Stomach (tissue), 9 donors: ENCODE data around the gene C15orf61. TPM values are rescaled to one million over a fixed set of nuclear protein-coding genes. Genes with fewer than 3 reads are reported as not detected.

Experiments used
- DNase-seq, 2 donors: peaks; one replicate each; pipeline versions ENCODE4 v3.0.0 to v3.0.0-alpha.2; 2013 to 2019
- H3K27ac ChIP-seq, 5 donors: fragments of 200-600 bp in 4 of 5; sonication (generic) in 4 of 5; one replicate each; pipeline ENCODE4 v1.5.1; 2013 to 2019; ENCODE audit warnings: mild to moderate bottlenecking in 1 of 5, moderate library complexity in 1 of 5
- H3K27me3 ChIP-seq, 3 donors: fragments of 200-600 bp; sonication (generic); one replicate each; pipeline ENCODE4 v1.5.1; 2017 to 2019; ENCODE audit warnings: mixed run types in 1 of 3
- H3K36me3 ChIP-seq, 4 donors: fragments of 200-600 bp; sonication (generic); 1 replicate in 3 of 4; 2 replicates in 1 of 4; pipeline ENCODE4 v1.5.1; 2016 to 2019
- H3K4me1 ChIP-seq, 4 donors: fragments of 200-600 bp; sonication (generic); one replicate each; pipeline ENCODE4 v1.5.1; 2016 to 2019
- H3K4me3 ChIP-seq, 4 donors: fragments of 200-600 bp; sonication (generic) in 3 of 4; one replicate each; pipeline ENCODE4 v1.5.1; 2016 to 2019; ENCODE audit warnings: mild to moderate bottlenecking in 1 of 4
- H3K9me3 ChIP-seq, 4 donors: fragments of 200-600 bp; sonication (generic); one replicate each; pipeline ENCODE4 v1.5.1; 2016 to 2019
- EP300 ChIP-seq: sonication (generic); formaldehyde crosslinking; IDR thresholded peaks from one replicate; pipeline ENCODE4 v1.6.1; 2017; ENCODE audit warnings: antibody characterized with exemption
- POLR2A ChIP-seq, 4 donors: fragments of 450-650 bp; IDR thresholded peaks; one replicate each; pipeline ENCODE4 v1.6.1; 2016; ENCODE audit warnings: antibody characterized with exemption in 4 of 4, control low read depth in 2 of 4, mild to moderate bottlenecking in 1 of 4, moderate library complexity in 1 of 4
- POLR2AphosphoS5 ChIP-seq, 3 donors: sonication (generic); formaldehyde crosslinking; IDR thresholded peaks; one replicate each; pipeline ENCODE4 v1.6.1; 2016; ENCODE audit warnings: antibody characterized with exemption in 3 of 3
- WGBS, 5 donors: extraction: QIAGEN DNeasy Blood & Tissue Kit in 3 of 5; methylation state at CpG; one replicate each; pipeline versions ENCODE4 v1.1.5 to v1.1.7; 2013 to 2018; 5-methylcytosine and 5-hydroxymethylcytosine counted together
- intact Hi-C: fragments of 100-400 bp; cut with DNase I; formaldehyde crosslinking; loops from one replicate; pipeline ENCODE4 v1.15.1; 2023; ENCODE audit warnings: low total_unique reads
- polyA plus RNA-seq, 3 donors: library from polyadenylated mRNA; stranded (reverse); fragments of 200-250 nt; gene quantifications; one replicate each; pipeline ENCODE4 v1.2.3, GENCODE V29; 2013
- total RNA-seq, 5 donors: library from RNA; depleted of rRNA; stranded (reverse); fragments of >200 nt; gene quantifications; one replicate each; pipeline versions ENCODE4 v1.1.0 to v1.2.3, GENCODE V29; 2014 to 2016
- TF ChIP-seq, protein P1 (sequence below), 7 experiments: fragments of 450-650 bp in 4 of 7; fragments of 200-600 bp in 3 of 7; sonication (generic) in 3 of 7; IDR thresholded peaks; one replicate each; pipeline ENCODE4 v1.5.1; 2016 to 2019; ENCODE audit warnings: antibody characterized with exemption in 7 of 7, control low read depth in 2 of 7, mild to moderate bottlenecking in 1 of 7
- donor health status: healthy with polysubstance abuse.
- donor health status: Bipolar disorder and iron deficiency.
- donor health status: healthy.

Gene C15orf61
- total and polyA plus RNA-seq, 8 donors: 0.14 to 19.4 (median 2.1) TPM

DNA sequence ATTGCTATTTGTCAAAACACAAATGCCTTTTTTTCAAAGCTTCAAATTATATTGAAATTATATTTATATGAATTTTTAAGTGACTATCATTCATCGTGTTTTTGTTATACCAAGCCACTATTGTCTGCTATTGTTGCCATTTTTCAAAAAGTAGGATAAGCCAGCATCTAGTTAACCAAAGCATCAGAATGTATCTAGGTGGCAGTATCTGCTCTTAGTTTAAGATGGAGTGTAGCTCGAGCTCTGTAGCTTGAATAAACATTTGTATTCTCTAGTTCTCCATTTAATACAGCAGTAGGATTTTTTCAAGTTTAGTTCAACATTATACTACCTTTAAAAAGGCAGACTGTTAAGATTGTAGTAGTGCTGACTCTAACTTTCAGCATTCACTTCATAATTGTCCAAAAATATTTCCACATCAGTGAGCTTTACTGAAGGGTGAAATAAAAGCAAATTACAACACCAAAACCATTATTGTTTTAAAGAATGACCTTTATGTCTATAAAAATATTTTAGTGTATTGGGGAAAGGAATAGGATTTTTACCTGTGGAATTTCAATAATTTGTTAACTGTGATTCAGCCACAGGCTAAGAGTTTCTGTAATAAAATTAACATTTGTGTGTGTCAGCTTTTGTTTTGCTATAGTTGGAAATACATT, 19.6 kb upstream of the C15orf61 start:
- Histone ChIP-seq H3K27ac (no peak overlapping the region), H3K4me1 (no peaks in the 10 kb centered on the region), H3K9me3 (no peaks in the 10 kb centered on the region), H3K36me3 (no peaks in the 10 kb centered on the region), H3K4me3 (no peak overlapping the region), H3K27me3 (no peaks in the 10 kb centered on the region)
- peak in 1 of 2 donors; percentile 60 for DNase-seq
- TF ChIP-seq POLR2AphosphoS5 (IDR thresholded peaks at IDR 0.05): no peak
- no peak for TF ChIP-seq EP300
- TF ChIP-seq, protein P1, sequence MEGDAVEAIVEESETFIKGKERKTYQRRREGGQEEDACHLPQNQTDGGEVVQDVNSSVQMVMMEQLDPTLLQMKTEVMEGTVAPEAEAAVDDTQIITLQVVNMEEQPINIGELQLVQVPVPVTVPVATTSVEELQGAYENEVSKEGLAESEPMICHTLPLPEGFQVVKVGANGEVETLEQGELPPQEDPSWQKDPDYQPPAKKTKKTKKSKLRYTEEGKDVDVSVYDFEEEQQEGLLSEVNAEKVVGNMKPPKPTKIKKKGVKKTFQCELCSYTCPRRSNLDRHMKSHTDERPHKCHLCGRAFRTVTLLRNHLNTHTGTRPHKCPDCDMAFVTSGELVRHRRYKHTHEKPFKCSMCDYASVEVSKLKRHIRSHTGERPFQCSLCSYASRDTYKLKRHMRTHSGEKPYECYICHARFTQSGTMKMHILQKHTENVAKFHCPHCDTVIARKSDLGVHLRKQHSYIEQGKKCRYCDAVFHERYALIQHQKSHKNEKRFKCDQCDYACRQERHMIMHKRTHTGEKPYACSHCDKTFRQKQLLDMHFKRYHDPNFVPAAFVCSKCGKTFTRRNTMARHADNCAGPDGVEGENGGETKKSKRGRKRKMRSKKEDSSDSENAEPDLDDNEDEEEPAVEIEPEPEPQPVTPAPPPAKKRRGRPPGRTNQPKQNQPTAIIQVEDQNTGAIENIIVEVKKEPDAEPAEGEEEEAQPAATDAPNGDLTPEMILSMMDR (IDR thresholded peaks at IDR 0.05): peak in 1 of 7 experiments; percentile 14
- no peak for TF ChIP-seq POLR2A (IDR thresholded peaks at IDR 0.05)
- WGBS, 5 donors: 9 to 23% (median 19%) methylated on average over 2 of the region's 2 CpGs
- intact Hi-C loops: no loop called here

DNA sequence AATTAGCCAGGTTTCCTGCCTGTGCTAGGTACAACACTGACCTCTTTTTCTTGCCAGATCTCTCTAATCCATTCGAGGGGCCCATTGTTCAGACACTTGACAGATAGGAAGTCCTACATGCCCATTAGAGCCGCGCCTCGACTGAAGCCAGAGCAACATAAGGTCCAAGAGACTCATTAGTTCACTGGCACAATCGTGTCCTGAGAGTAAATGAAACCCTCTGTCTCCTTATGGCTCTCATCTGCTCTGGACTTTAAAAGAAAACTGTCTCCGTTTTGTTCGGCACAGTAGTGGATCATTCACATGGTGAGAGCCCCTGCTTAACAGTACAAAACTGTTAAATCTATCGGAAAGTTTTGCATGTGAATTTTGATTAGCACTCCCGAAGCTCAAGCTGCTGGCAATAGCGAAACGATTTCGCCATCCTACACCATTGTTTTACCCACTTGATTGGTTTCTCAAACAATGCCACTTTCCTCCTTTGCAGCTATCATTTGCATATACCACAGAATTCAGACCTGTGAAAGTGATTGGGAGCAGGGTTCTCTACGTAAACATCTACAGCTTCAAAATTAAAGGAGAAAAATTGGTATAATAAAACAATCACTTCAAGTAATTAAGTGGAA, 19.0 kb upstream of the C15orf61 start:
- H3K9me3 ChIP-seq: no peaks in the 10 kb centered on the region
- H3K27me3 ChIP-seq: no peaks in the 10 kb centered on the region
- H3K4me3 ChIP-seq: no peak overlapping the region
- 59 to 67% (median 62%) methylated on average over 13 of the region's 13 CpGs for WGBS, 5 donors
- TF ChIP-seq, protein P1 (IDR thresholded peaks at IDR 0.05): no peak
- TF ChIP-seq POLR2AphosphoS5 (IDR thresholded peaks at IDR 0.05): no peak
- TF ChIP-seq EP300: no peak
- TF ChIP-seq POLR2A (IDR thresholded peaks at IDR 0.05): no peak
- intact Hi-C loops: no loop called here
- H3K27ac ChIP-seq: no peak overlapping the region
- peak in 1 of 2 donors; percentile 17 for DNase-seq
- no peaks in the 10 kb centered on the region for H3K36me3 ChIP-seq
- no peaks in the 10 kb centered on the region for H3K4me1 ChIP-seq

DNA sequence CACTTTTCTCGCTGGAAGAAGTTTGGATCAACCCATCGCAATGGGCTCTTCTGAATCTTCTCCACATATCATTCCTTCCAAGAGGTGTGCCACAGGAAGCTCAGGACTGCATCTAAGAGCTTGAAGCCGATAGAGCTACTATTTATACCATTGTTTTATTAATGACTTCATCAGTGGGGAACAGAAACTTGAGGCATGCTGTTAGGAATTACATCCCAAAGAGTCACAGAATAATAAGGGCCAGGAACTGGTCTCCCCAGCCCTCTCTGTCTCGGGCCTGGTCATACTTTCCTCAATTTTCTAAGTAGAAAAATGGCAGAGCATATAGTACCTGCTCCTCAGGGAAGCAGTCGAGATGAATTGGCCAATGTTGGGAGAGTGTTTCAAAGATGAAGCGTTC, 16.9 kb upstream of the C15orf61 start:
- WGBS, 5 donors: 93 to 96% (median 95%) methylated on average over 6 of the region's 6 CpGs
- H3K36me3 ChIP-seq: no peaks in the 10 kb centered on the region
- H3K4me3 ChIP-seq: no peak overlapping the region
- no peaks in the 10 kb centered on the region for H3K27me3 ChIP-seq
- TF ChIP-seq POLR2AphosphoS5 (IDR thresholded peaks at IDR 0.05) (no peak), EP300 (no peak), POLR2A (IDR thresholded peaks at IDR 0.05) (no peak)
- TF ChIP-seq, protein P1 (IDR thresholded peaks at IDR 0.05): no peak
- H3K27ac ChIP-seq: no peak overlapping the region
- DNase-seq: no peak
- H3K9me3 ChIP-seq: no peaks in the 10 kb centered on the region
- intact Hi-C loops: no loop called here
- no peaks in the 10 kb centered on the region for H3K4me1 ChIP-seq

DNA sequence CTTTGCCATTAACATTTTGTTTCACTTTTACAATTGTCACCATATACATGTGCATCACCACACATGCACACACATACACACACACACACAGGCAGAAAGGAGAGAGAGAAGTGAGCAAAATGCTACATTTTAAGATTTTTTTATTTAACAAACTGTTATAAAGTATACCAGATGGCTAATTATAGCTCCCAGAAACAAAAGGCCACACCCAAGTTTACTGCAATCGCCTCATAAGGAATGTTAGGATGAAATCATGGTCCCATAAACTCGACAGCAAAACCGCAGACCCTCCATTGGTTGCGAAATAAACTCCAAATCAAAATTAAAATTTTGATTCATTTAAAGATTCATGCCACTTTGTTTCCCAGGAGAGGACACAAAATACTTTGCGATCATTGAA, 16.1 kb upstream of the C15orf61 start:
- Histone ChIP-seq H3K4me3 (no peak overlapping the region), H3K27ac (no peak overlapping the region), H3K9me3 (no peaks in the 10 kb centered on the region), H3K27me3 (no peaks in the 10 kb centered on the region), H3K36me3 (no peaks in the 10 kb centered on the region), H3K4me1 (no peaks in the 10 kb centered on the region)
- intact Hi-C loops: no loop called here
- DNase-seq: no peak
- 90 to 92% (median 91%) methylated on average over 5 of the region's 5 CpGs for WGBS, 5 donors
- TF ChIP-seq POLR2A (IDR thresholded peaks at IDR 0.05) (no peak), EP300 (no peak), POLR2AphosphoS5 (IDR thresholded peaks at IDR 0.05) (no peak)
- TF ChIP-seq, protein P1 (IDR thresholded peaks at IDR 0.05): no peak
